ENCODE data around the gene ENPP3.
"Not testable (repeated sequence)": the region's sequence is repeated elsewhere in the genome, so short reads cannot be mapped to it uniquely, and the experiment has no call there.

ENPP3 gene

DNA sequence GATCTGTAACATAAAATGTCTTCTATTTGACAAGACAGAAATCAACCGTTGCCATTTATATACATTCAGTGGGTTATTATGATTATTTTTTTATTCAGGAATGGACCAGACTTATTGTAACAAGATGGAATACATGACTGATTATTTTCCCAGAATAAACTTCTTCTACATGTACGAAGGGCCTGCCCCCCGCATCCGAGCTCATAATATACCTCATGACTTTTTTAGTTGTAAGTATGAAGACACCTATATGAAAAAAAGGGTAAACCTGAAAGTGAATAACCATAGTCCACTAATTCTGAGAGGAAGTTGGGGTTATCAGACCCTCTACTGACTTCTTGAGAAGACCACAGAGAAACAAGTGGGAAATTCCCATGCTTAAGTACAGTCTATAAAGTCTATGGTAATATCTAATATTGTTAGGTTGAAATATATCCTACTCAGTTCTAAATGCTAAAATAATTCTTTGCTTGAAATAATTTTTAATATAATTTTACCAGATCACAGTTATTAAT lies 48.2 kb downstream of the ENPP3 start:
- no peak for DNase-seq (ENCODE audit: low spot score)

DNA sequence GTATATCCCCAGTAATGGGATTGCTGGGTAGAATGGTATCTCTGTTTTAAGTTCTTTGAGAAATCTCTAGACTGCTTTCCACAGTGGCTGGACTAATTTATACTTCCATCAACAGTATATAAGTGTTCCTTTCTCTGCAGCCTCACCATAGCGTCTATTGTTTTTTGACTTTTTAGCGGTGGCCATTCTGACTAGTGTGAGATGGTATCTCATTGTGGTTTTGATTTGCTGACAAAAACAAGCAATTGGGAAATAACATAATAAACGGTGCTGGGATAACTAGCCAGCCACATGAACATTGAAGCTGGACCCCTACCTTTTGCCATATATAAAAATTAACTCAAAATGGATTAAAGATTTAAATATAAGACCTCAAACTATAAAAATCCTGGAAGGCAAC lies 49.9 kb downstream of the ENPP3 start:
- DNase-seq (ENCODE audit: low spot score), result no peak

DNA sequence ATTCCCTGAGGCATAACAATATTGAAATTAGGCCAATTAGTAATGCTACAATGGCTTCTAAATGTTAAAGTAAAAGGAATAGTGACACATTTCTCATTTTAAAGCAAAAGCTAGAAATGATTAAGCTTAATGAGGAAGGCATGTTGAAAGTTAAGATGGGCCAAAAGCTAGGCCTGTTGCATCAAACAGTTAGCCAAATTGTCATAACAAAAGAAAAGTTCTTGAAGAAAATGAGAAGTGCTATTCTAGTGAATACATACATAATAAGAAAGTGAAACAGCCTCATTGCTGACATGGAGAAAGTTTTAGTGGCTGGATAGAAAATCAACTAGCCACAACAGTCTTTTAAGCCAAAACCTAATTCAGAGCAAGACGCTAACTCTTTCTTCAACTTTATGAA lies 51.2 kb downstream of the ENPP3 start:
- no peak for DNase-seq (ENCODE audit: low spot score)

DNA sequence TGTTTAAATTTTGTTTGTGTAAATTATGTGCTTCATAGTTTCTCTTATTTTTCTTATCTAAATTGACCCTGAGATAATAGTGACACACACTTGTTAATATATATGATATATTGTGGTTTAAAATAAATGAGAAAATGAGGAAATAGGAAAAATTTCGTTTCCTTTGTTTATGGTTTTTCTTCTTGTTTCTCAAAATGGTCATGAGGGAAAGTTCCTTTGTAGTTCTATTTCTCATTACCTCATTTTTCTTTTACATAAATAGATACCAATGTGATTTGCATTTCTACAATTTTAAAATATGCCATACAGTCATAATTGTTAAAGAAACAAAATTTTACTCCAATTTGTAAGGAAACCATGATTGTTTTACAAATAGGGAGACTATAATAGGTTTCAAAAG lies 54.9 kb downstream of the ENPP3 start:
- no peak for DNase-seq (ENCODE audit: low spot score)

DNA sequence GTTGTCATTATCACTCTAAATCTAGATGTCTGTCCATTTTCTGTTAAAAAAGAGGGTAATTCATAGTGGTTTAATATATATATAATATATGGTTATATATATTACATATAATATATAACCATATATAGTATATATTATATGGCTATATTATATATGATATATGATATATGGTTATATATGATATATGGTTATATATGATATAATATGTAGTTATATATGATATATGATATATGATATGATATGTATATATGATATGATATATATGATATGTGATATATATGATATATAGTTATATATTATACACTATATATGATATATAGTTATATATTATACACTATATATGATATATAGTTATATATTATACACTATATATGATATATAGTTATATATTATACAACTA lies 55.5 kb downstream of the ENPP3 start:
- DNase-seq (ENCODE audit: low spot score), result no peak

DNA sequence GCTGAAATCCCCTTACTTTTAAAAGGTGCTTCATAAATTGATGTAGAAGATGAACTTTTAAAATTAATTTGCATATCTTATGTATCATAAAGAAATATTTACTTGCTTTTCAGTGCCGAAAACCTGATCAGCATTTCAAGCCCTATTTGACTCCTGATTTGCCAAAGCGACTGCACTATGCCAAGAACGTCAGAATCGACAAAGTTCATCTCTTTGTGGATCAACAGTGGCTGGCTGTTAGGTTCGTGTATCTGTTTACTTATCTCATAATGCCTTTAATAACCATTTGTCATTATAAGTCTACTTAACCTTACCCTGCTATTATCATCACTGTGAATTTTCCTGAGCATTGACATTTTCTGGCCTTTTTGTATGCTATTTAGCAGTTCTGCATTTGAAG lies 56.3 kb downstream of the ENPP3 start:
- DNase-seq (ENCODE audit: low spot score), result no peak

DNA sequence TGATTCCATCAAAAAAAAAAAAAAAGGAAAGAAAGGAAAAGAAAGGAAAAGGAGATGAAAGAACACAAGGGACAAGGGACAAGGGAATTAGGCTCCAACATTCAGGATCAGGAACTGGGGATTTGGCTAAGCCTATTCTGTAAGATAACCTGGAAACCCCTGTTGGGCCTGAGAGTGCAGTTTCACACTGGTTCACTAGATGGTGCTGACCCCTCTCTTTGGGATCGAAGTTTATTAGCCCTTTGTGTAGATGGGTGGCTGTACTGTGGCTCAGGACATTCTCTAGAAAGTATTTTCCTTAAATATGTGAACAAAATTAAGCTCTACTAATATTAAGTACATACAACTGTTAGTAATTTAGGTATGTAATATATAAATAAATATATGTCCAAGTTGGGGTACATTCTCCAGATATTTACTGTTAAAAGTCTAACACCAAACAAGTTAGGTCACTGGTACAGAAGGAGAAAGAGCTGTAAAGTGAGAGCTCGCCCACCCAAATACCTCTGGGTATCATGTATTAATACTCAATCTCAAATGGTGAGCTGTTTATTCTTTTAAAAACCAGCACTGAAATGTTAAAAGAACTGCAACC lies 57.8 kb downstream of the ENPP3 start:
- peak; percentile 81 for DNase-seq (ENCODE audit: low spot score)

DNA sequence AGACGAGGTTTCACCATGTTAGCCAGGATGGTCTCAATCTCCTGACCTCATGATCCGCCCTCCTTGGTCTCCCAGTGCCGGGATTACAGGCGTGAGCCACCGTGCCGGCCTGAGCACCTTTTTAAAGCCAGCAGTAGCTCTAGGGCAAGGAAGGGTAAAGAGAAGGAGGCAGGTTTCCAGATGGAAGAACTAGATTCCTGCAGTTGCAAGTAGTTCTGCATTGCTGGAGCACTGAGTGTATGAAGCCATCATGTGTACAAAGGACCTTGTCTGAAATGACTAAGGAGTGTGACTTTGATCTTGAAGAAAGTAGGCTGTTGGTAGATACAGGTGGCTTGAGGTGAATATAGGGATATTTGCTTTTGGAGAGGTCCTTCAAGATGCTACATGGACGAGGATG lies 59.9 kb downstream of the ENPP3 start:
- no peak for DNase-seq (ENCODE audit: low spot score)

DNA sequence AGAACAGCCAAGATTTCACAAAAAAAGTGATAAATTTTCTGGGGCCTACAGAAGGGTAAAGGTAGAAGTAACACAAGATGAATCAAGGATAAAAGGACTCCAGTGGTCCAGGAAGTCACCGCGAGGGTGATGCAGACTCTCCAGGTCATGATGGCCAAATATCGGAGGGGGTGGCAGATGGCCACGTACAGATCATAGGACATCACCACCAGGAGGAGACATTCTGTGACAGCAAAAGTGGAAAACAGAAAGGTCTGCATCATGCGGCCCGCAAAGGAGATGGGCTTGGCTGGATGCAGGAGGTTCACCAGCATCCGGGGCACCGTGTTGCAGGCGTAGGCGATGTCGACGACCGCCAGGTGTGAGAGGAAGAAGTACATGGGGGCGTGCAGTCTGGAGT lies 63.7 kb downstream of the ENPP3 start:
- not testable (repeated sequence) for DNase-seq (ENCODE audit: low spot score)

DNA sequence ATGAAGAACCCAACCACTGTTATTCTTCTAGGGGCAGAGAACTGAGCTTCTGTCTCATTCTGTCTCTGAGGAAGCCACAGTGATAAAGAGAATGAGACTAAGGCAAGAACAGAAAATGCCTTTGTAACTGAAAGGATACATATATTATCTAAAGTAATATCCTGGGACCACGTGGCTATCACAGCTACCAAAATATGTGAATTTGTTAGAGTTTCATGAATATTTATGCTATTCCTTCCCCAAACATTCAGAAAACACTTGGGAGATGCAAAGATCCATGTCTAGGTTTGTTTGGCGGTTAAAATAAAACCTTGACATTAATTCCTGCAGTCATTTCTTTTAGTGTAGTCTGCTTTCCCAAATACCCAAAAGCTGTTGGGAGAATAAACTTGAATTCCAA lies 66.8 kb downstream of the ENPP3 start:
- not testable (repeated sequence) for DNase-seq (ENCODE audit: low spot score)

DNA sequence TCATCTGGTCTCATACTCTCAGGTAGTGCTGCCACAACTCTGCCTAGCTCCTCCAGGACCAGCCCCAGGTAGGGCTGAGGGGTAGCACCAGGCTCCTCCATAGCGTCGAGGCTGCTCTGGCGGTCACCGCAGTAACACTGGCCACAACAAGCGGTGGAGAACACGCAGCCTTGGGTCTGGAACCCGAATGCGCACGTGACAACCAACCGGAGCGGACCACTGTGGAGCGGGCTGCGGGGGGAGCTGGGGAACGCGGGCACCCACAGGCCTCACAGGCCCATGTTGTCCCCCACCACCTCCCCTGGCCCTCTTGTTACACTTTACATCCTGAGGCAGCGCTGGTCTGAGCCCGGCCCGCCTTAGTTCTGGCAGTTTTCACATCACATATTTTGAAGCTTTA lies 73.8 kb downstream of the ENPP3 start, which contains the start of gene CTAGE9:
TSS of gene CTAGE9 (minus strand) at position 101 of the 400 bp plus-strand sequence. CDS start at position 101, 0 bp downstream.
- not testable (repeated sequence) for DNase-seq (ENCODE audit: low spot score)

DNA sequence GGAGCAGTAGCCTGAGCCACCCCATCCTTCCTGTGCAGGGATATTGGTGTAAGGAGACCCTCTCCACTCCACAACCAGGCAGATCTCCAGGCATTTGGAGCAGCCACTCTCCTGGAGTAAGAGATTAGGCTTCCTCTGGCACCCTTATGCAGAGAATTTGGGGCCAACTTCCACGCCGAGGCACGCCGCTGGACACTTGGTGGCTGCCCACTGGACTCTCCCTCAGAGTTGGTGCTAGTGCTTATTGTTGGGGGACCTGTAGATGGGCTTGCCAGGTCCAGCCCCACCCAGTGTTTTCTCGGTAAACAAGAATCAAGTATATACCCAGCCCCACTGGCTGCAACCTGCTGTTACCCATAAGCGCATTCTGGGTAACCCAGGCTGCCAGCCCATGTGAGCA lies 78.5 kb downstream of the ENPP3 start:
- not testable (repeated sequence) for DNase-seq (ENCODE audit: low spot score)

DNA sequence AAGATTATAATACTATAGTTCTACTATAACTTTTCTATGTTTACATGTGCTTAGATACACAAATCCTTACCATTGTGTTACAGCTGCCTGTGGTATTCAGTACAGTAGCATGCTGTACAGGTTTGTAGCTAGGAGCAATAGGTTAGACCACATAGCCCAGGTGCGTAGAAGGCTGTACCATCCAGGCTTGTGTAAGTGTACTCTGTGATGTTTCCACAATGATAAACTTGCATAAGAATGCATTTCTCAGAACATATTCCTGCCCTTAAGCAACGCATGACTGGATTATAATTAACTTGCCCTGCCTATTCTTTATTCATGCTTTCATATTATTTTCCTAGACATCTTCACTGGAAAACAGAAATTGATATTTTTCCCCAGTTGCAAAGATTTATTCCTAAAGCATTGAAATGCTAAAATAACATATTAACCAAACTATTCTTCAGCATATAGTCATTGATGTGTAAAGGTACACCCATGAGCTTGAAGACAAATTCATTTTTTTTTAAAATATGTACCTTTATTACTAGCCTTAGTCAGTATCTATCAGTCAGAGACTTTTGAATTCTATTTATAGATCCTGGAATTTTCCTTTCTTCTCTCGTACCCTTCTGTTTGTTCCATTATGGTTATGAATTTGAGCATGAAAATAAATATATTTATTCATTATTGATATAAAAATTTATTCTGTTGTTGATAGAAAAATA lies 80.9 kb downstream of the ENPP3 start:
- DNase-seq (ENCODE audit: low spot score), result no peak

DNA sequence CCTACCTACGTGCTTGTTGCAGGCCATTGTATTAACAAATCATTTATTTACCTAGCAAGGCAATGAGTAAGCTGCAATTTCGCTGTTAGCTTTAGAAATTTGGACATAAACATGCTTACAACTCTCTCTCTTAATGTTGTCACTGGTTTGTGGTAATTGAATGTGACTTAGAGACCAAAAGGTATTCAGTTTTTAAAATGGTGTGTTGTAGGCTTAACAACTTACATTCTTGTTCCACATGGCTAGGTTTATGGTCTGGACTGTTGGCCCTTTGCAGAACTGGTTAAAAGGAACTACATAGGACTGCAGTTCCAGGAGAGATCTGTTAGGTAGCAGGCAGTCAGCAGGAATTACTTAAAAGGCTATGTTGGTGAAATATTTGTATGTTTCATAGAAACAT lies 84.1 kb downstream of the ENPP3 start:
- no peak for DNase-seq (ENCODE audit: low spot score)

DNA sequence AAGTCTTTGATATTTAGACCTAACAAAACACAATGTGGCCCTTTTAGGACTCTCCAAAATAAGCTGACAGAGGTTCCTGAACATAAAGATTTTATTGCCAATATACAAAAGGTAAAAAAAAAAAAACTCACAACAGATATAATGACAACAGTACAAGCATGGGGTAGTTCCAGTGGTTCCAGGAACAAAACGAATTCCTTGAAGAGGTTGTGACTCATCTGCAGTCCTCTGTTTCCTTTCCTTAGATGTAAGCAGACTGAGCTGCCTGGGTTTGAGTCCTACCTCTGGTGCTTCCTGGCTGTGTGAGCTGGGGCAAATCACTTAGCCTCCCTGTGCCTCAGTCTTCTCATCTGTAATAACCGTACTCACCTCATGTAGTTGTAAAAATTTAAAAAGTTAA lies 87.0 kb downstream of the ENPP3 start:
- DNase-seq (ENCODE audit: low spot score), result no peak

DNA sequence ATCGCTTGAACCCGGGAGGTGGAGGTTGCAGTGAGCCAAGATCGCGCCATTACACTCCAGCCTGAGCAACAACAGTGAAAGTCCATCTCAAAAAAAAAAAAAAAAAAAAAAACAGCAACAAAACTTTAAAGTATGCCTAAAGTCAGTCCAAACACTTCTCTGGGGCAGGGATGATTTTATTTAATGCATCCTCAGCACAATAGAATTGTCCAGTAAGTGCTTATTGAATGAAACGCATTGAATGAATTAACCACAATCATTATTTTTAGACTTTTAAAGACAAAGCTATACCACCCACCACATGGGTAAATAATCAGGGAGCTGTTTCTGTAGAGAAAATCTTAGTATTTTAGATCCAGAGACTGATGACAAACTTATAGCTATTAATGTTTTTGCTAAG lies 90.4 kb downstream of the ENPP3 start:
- DNase-seq (ENCODE audit: low spot score), result no peak

DNA sequence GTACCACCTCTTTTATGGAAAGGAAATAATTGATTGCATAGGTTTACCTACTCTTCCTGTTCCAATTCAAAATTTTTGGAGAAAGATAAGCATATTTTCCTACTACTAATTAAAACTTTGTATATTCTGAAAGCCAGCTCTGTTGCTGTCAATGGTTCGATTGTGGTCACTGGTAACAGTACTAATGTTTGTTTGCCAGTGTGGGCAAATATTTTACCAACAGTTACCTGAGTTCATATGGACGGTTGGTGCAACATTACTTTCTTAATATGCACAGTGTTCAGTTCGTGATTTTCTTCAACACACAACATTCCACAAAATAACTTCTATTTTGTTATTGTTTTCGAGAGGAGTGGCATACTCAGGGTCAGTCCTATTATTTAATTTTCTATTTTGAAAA lies 90.8 kb downstream of the ENPP3 start:
- no peak for DNase-seq (ENCODE audit: low spot score)

DNA sequence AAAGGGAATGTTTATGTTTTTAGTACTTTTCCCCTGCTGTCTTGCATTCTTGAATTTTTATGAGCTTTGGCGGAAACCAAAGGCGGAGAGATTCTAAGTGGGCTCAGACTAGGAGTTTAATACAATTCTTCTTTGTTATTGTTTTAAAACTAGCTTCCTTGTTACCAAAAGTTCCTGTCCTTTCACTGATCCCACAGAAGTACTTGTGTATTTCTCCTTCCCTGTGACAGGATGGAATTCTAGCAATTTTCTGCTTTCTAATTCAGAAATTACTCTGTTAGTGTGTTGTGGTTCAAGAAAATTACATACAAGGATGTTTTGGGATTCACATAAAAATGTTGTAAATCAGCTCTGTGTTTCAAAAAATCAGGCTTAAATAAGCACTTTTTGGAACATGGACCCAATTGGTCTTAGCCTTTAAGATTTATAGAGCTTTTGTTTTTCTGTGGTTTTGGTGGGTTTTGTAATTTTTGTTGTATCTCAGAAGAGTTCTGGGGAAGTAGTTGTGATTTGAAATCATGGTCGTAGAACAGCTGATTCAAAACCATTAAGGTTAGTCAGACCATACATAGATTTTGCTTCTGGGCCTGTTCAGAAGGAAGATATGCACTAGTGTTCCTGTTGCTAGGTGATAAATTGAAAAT lies 91.3 kb downstream of the ENPP3 start:
- no peak for DNase-seq (ENCODE audit: low spot score)

DNA sequence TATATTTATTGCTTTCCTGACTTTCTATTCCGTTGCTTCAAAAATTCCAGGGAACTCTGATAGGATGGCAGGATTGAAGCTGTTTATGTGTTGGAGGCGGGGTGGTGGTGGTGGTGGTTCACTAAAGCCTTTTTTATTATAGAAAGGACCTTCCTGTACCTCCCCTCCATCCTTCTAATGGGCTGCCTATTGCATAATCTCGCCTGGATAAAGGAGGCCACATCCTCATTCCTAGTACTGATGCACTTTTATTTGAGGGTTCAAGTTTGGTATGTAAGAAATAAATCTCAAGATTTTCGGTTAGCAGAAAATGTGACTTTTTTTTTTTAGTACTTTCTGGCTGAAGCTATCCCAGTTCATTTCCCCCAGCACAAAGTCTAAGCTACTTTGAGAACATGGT lies 92.4 kb downstream of the ENPP3 start:
- no peak for DNase-seq (ENCODE audit: low spot score)

DNA sequence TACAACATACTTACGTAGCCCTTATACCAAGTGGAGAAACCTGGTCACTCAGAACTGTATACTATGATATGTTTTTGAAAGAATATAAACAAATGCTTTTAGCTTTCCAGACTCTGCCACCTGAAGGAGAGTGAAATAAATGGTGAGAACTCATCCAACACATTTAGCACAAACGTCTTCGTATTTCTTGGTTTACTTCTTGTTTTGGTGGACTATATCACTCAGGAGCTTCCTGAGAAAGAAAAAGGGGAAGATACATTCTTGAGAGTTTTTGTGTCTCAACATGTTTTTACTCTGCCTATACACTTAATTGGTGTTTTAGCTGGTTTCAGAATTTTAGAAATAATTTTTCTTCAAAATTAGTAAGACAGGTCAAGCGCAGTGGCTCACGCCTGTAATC lies 93.2 kb downstream of the ENPP3 start:
- peak; percentile 63 for DNase-seq (ENCODE audit: low spot score)

DNA sequence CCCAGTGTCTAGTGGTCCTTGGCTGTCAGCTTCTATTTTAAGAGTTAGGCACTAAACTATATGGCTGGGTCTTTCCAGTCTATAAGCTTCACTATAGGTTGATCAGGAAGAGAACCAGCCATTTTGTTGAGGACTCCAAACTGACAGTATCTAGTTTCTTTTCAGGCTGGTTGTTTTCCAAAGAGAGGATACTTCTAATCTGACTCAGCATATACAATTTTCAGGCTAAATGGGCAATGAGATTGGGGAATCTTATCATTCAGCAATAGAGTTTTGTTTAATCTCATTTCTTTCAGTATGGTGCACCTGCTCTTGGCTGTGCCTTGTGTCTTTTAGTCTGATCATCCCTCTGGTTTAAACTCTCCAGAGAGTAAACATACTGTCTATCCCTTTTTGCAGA lies 94.1 kb downstream of the ENPP3 start:
- DNase-seq (ENCODE audit: low spot score), result no peak

DNA sequence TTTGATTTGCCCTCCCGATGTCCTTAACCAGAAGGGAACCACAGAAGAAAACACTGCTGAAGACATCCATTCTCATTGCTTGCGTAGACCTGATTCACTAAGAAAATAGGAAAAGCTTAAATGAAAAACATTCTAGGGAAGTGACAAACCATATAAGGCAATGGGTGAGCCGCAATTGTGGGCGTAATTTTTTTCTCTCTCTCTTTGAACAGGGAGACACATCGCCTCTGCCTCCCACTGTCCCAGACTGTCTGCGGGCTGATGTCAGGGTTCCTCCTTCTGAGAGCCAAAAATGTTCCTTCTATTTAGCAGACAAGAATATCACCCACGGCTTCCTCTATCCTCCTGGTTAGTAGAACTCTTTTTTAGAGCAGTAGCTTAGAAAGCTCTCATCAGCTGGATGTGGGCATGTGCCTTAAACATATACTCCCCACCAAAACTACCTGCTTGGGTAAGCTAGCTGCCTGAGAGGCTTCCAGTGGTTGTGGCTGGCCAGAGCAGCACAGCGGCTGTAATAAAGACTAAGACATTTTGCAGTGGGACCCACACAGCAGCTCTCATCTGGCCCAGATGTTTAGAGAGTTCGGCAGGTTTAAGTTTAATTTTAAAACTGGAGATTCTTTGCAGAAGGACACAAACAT lies 96.4 kb downstream of the ENPP3 start:
- DNase-seq (ENCODE audit: low spot score), result peak; percentile 85

All from pons (tissue), 1 donor.